OCI-LY3 (cell line): ENCODE measurements around the gene TFCP2L1.

Experiments used
- H2AFZ ChIP-seq: fragments of 200-600, 300-600 bp; shearing (Covaris generic); 2 replicates; pipeline ENCODE4 v1.6.0; 2014; ENCODE audit warnings: antibody characterized with exemption, low read depth, low read length
- H3K27ac ChIP-seq: fragments of 200-600, 300-600 bp; sonication (generic); 2 replicates; pipeline ENCODE4 v1.5.1; 2014; ENCODE audit warnings: mild to moderate bottlenecking, low read length, moderate library complexity, mixed read lengths
- H3K27me3 ChIP-seq: fragments of 200-600, 300-600 bp; sonication (generic); 2 replicates; pipeline ENCODE4 v1.6.1; 2014; ENCODE audit warnings: low read depth, low read length, mixed read lengths
- H3K36me3 ChIP-seq: fragments of 200-600, 300-600 bp; sonication (generic); replicated peaks from 2 replicates; pipeline ENCODE3; 2014; ENCODE audit warnings: low read depth, low read length, mixed read lengths
- H3K4me1 ChIP-seq: fragments of 300-600, 200-600 bp; sonication (generic); 2 replicates; pipeline ENCODE4 v1.6.1; 2014; ENCODE audit warnings: low read length, mixed read lengths
- H3K4me2 ChIP-seq: fragments of 200-600, 300-600 bp; sonication (generic); 2 replicates; pipeline ENCODE4 v1.6.1; 2014; ENCODE audit warnings: low read length, mixed read lengths
- H3K4me3 ChIP-seq: fragments of 300-600, 200-600 bp; sonication (generic); 2 replicates; pipeline ENCODE4 v1.5.1; 2014; ENCODE audit warnings: antibody characterized with exemption, mild to moderate bottlenecking, low read length, moderate library complexity
- H3K79me2 ChIP-seq: fragments of 300-600, 200-600 bp; shearing (Covaris generic); 2 replicates; pipeline ENCODE4 v1.6.1; 2014; ENCODE audit warnings: mild to moderate bottlenecking, low read length, mixed read lengths
- H3K9ac ChIP-seq: fragments of 300-600, 200-600 bp; shearing (Covaris generic); 2 replicates; pipeline ENCODE4 v1.6.0; 2014; ENCODE audit warnings: mild to moderate bottlenecking, low read length, moderate library complexity
- H3K9me3 ChIP-seq: fragments of 200-600, 300-600 bp; shearing (Covaris generic); 2 replicates; pipeline ENCODE4 v1.6.1; 2014; ENCODE audit warnings: low read length, mixed read lengths; ENCODE audit not compliant: insufficient read depth
- H4K20me1 ChIP-seq: fragments of 200-600, 300-600 bp; sonication (generic); 2 replicates; pipeline ENCODE4 v1.6.1; 2016; ENCODE audit warnings: low read length, mixed read lengths; ENCODE audit not compliant: insufficient read depth
- CTCF ChIP-seq: fragments of 200-600, 300-600 bp; sonication (generic); IDR thresholded peaks from 2 replicates; pipeline ENCODE4 v1.5.1; 2014; ENCODE audit warnings: antibody characterized with exemption, low read length, low read depth
- EZH2phosphoT487 ChIP-seq: fragments of 200-600 bp; shearing (Covaris generic); IDR thresholded peaks from 2 replicates; pipeline ENCODE4 v1.6.1; 2018; ENCODE audit warnings: antibody characterized with exemption, mixed run types, low read depth

The TFCP2L1 gene

DNA sequence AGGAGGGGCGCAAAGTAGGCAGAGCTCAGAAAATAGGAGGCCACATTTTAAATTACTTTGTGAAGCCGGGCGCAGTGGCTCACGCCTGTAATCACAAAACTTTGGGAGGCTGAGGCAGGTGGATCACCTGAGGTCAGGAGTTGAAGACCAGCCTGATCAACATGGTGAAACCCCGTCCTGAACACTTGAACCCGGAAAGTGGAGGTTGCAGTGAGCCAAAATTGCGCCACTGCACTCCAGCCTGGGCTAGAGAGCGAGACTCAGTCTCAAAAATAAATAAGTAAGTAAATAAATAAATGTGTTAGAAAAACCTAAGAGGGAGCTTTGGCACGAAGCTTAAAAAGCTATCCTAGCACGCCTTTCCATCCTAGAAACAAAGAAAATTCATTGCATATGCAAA, 105.5 kb downstream of the TFCP2L1 start:
- Histone ChIP-seq H3K27ac (no peak overlapping the region), H3K4me2 (no peak overlapping the region), H4K20me1 (no peaks in the 10 kb centered on the region), H3K4me1 (no peaks in the 10 kb centered on the region), H3K9me3 (no peaks in the 10 kb centered on the region), H3K36me3 (no peaks in the 10 kb centered on the region), H3K4me3 (no peak overlapping the region), H3K9ac (no peak overlapping the region), H2AFZ (no peak overlapping the region), H3K79me2 (no peaks in the 10 kb centered on the region), H3K27me3 (no peaks in the 10 kb centered on the region)
- no peak for TF ChIP-seq CTCF
- no peak for TF ChIP-seq EZH2phosphoT487

DNA sequence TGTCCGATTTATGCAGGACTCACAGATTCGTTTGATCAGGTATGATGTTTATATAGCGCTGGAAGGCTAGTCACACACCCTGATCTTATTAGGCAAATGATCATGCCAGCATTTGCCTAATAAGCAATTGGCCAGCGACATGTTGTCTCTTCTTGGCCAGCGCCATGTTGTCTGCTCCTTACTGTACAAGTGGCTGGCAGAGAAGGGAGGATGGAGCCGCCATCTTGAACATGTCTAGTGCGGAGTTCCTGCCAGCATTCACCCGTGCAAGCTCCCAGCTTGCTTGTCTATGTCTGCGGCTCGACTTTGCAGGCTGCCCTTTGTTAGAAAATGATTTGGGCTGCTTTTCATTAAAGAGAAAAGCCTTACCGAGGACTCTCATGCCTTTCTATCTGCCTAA, 106.3 kb downstream of the TFCP2L1 start:
- Histone ChIP-seq H3K36me3 (no peaks in the 10 kb centered on the region), H3K4me2 (no peak overlapping the region), H4K20me1 (no peaks in the 10 kb centered on the region), H3K9me3 (no peaks in the 10 kb centered on the region), H3K79me2 (no peaks in the 10 kb centered on the region), H3K27ac (no peak overlapping the region), H3K4me3 (no peak overlapping the region), H3K9ac (no peak overlapping the region), H3K4me1 (no peaks in the 10 kb centered on the region), H2AFZ (no peak overlapping the region), H3K27me3 (no peaks in the 10 kb centered on the region)
- TF ChIP-seq CTCF (no peak), EZH2phosphoT487 (no peak)

GRCh38 chr2:121177896-121178295, 107.1 kb downstream of the TFCP2L1 start:
- no peaks in the 10 kb centered on the region for H3K4me1 ChIP-seq
- TF ChIP-seq EZH2phosphoT487 (no peak), CTCF (no peak)
- H3K36me3 ChIP-seq, result no peaks in the 10 kb centered on the region
- H2AFZ ChIP-seq, result no peak overlapping the region
- H3K4me2 ChIP-seq, result no peak overlapping the region
- no peaks in the 10 kb centered on the region for H3K9me3 ChIP-seq
- no peak overlapping the region for H3K4me3 ChIP-seq
- no peaks in the 10 kb centered on the region for H3K27me3 ChIP-seq
- H3K27ac ChIP-seq, result no peak overlapping the region
- H3K9ac ChIP-seq, result no peak overlapping the region
- H4K20me1 ChIP-seq, result no peaks in the 10 kb centered on the region
- no peaks in the 10 kb centered on the region for H3K79me2 ChIP-seq

DNA sequence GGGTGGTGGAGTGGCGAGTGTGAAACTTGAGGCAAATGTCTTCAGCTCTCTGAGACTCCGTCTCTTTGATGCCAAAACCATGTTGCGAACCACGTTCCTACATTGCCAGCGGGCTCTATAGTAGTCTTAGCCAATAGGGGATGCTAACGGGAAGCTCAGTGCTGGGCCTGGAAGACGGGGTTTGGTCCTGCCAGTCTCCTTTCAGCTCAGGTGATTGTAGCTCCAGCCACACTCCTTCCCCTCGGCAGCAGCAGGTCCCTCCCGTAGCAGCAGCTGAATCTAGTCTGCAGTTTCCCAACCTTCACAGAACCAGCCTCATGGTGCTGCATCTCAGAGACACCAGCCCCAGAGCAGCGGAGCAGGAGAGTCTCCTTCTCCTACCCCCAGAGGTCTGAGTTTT, 109.7 kb downstream of the TFCP2L1 start:
- Histone ChIP-seq H4K20me1 (no peaks in the 10 kb centered on the region), H2AFZ (no peak overlapping the region), H3K27me3 (no peaks in the 10 kb centered on the region), H3K9me3 (no peaks in the 10 kb centered on the region), H3K79me2 (no peaks in the 10 kb centered on the region), H3K4me3 (no peak overlapping the region), H3K9ac (no peak overlapping the region), H3K4me1 (no peaks in the 10 kb centered on the region), H3K27ac (no peak overlapping the region), H3K36me3 (no peaks in the 10 kb centered on the region), H3K4me2 (no peak overlapping the region)
- TF ChIP-seq EZH2phosphoT487, result no peak
- no peak for TF ChIP-seq CTCF
